ENCODE measurements around the gene PEBP1. TPM values are rescaled to one million over a fixed set of nuclear protein-coding genes. Genes with fewer than 3 reads are reported as not detected.

PEBP1 gene
- total and polyA plus RNA-seq, 12 donors = 273 to 552 (median 467) TPM

DNA sequence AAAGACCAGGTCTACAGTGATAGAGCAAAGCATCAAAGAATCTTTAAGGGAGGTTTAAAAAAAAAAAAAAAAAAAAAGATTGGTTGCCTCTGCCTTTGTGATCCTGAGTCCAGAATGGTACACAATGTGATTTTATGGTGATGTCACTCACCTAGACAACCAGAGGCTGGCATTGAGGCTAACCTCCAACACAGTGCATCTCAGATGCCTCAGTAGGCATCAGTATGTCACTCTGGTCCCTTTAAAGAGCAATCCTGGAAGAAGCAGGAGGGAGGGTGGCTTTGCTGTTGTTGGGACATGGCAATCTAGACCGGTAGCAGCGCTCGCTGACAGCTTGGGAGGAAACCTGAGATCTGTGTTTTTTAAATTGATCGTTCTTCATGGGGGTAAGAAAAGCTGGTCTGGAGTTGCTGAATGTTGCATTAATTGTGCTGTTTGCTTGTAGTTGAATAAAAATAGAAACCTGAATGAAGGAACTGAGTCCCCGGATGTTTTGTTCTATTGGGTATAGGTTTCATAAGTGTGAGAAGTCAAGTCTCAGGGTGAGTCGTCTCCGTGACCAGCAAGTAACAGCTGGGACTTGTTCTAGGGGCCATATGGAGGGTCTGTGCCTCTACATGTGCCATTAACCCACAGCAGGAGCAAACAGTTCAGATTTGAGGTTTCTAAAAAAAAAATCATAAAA lies 9.3 kb downstream of the PEBP1 start:
- ATAC-seq (no peak), DNase-seq (no peak)
- 86 to 92% methylated on average over 7 of the region's 7 CpGs for WGBS, 2 donors
- H3K9me3 ChIP-seq = no peaks in the 10 kb centered on the region
- no peak overlapping the region for H3K4me3 ChIP-seq
- no peaks in the 10 kb centered on the region for H3K27me3 ChIP-seq
- TF ChIP-seq, protein P1, sequence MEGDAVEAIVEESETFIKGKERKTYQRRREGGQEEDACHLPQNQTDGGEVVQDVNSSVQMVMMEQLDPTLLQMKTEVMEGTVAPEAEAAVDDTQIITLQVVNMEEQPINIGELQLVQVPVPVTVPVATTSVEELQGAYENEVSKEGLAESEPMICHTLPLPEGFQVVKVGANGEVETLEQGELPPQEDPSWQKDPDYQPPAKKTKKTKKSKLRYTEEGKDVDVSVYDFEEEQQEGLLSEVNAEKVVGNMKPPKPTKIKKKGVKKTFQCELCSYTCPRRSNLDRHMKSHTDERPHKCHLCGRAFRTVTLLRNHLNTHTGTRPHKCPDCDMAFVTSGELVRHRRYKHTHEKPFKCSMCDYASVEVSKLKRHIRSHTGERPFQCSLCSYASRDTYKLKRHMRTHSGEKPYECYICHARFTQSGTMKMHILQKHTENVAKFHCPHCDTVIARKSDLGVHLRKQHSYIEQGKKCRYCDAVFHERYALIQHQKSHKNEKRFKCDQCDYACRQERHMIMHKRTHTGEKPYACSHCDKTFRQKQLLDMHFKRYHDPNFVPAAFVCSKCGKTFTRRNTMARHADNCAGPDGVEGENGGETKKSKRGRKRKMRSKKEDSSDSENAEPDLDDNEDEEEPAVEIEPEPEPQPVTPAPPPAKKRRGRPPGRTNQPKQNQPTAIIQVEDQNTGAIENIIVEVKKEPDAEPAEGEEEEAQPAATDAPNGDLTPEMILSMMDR (IDR thresholded peaks at IDR 0.05) = no peak
- peaks cover 0 to 100% (median 57%) of the 10 kb centered on the region in 9 donors for H3K36me3 ChIP-seq
- H3K4me1 ChIP-seq = peaks cover 0 to 19% (median 1%) of the 10 kb centered on the region in 9 donors
- H3K27ac ChIP-seq = peak overlapping the region in 1 of 10 donors; percentile 6
- intact Hi-C loops (cut with DNase I) = no loop called here

- peaks cover 0 to 20% (median 1%) of the 10 kb centered on the region in 9 donors for H3K4me1 ChIP-seq
- no peaks in the 10 kb centered on the region for H3K9me3 ChIP-seq
- WGBS, 2 donors = 80 to 88% methylated on average over 9 of the region's 9 CpGs
- intact Hi-C loops (cut with DNase I) = no loop called here
- DNase-seq (no peak), ATAC-seq (no peak)
- TF ChIP-seq, protein P1 (IDR thresholded peaks at IDR 0.05) = no peak
- no peak overlapping the region for H3K4me3 ChIP-seq
- no peak overlapping the region for H3K27ac ChIP-seq
- H3K36me3 ChIP-seq = peaks cover 0 to 100% (median 53%) of the 10 kb centered on the region in 9 donors
- no peaks in the 10 kb centered on the region for H3K27me3 ChIP-seq
Observed at GRCh38 chr12:118145798-118146156, 9.9 kb downstream of the PEBP1 start.

DNA sequence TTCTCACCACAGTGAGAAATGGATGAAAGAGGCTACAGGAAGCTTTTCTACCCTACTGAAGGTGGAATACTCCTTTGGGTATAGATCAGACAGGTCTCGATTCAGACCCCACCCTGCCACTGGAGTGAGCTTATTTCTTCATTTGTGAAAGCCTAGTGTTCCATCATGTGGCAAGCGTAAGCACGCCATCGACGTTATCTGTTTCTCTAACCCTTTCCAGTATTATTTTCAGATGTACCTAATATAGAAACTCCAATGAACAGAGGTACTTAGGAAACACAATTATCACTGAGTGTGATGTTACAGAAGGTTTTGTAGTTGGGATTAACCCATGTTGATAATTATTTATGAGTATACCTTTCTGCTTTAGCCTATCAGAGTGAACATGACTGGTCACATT lies 12.4 kb downstream of the PEBP1 start:
- H3K27ac ChIP-seq = peak overlapping the region in 8 of 10 donors; percentile 19 to 71 (median 63)
- H3K9me3 ChIP-seq = no peaks in the 10 kb centered on the region
- H3K4me3 ChIP-seq = no peak overlapping the region
- peaks cover 0 to 23% (median 4%) of the 10 kb centered on the region in 9 donors for H3K4me1 ChIP-seq
- 54 to 78% methylated on average over 5 of the region's 5 CpGs for WGBS, 2 donors
- DNase-seq (no peak), ATAC-seq (peak in 6 of 8 donors; percentile 15 to 73 (median 50))
- intact Hi-C loops (cut with DNase I) = no loop called here
- peaks cover 0 to 100% (median 54%) of the 10 kb centered on the region in 9 donors for H3K36me3 ChIP-seq
- TF ChIP-seq, protein P1 (IDR thresholded peaks at IDR 0.05) = no peak
- H3K27me3 ChIP-seq = no peaks in the 10 kb centered on the region

DNA sequence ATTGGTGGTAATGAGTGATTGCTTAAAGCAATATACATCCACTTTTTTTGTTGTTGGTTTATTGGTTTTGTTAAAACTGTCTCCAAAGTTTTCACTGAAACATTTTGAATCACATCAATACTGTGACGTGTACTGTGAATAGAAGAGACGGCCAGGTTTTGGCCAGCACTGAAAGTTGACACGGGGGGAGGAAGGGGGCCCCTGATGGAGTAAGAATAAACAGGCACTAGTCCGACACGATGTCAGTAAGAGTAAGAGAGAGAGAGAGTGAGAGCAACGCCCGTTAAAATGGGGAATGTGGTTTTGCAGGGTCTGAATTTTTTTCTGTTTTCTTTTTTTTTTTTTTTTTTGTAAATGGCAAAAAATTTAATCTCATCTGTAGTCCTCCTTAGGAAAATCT lies 14.7 kb downstream of the PEBP1 start:
- no peaks in the 10 kb centered on the region for H3K27me3 ChIP-seq
- DNase-seq (no peak), ATAC-seq (peak in 7 of 8 donors; percentile 45 to 82 (median 67))
- H3K9me3 ChIP-seq = no peaks in the 10 kb centered on the region
- H3K4me3 ChIP-seq = no peak overlapping the region
- peaks cover 0 to 26% (median 4%) of the 10 kb centered on the region in 9 donors for H3K4me1 ChIP-seq
- intact Hi-C loops (cut with DNase I) = no loop called here
- H3K27ac ChIP-seq = peak overlapping the region in 2 of 10 donors; percentile 2 to 15
- TF ChIP-seq, protein P1 (IDR thresholded peaks at IDR 0.05) = no peak
- H3K36me3 ChIP-seq = peaks cover 0 to 81% (median 38%) of the 10 kb centered on the region in 9 donors
- 40 to 51% methylated on average over 7 of the region's 7 CpGs for WGBS, 2 donors

All from heart right ventricle (tissue), 16 donors.